Measurements from ENCODE around the gene BAHD1.

The BAHD1 gene

DNA sequence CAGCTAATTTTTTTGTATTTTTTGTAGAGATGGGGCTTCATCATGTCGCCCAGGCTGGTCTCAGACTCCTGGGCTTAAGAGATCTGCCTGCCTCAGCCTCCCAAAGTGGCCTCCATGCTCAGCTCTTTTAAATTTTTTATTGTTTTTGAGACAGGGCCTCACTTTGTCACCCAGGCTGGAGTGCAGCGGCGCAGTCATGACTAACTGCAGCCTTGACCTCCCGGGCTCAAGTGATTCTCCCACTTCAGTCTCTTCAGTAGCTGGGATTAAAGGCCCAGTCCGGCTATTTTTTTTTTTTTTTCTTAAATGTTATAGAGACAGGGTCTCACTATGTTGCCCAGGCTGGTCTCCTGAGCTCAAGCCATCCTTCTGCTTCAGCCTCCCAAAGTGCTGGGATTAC, 15.1 kb upstream of the BAHD1 start:
- DNase-seq, result no peak

- no peak for DNase-seq
Observed at GRCh38 chr15:40427188-40427587, 13.6 kb upstream of the BAHD1 start.

DNA sequence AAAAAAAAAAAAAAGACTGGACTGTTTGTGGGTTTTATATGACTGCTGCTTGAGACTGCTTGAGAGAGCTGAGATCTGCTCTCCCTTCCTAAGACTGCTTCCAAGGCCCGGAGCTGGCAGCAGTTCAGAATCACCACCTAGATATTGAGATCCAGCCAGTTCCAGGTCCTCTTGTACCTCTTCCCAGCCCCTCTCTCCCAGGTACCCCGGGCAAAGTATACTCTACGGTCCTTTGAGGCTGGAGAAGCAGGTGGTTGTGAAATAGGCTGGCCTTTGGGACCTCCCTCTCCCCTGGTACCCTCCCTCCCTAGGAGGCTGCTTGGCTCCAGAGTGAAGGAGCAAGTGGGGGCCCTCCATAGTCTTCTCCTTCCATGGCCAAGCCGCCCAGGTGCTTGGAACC, 12.6 kb upstream of the BAHD1 start:
- no peak for DNase-seq

DNA sequence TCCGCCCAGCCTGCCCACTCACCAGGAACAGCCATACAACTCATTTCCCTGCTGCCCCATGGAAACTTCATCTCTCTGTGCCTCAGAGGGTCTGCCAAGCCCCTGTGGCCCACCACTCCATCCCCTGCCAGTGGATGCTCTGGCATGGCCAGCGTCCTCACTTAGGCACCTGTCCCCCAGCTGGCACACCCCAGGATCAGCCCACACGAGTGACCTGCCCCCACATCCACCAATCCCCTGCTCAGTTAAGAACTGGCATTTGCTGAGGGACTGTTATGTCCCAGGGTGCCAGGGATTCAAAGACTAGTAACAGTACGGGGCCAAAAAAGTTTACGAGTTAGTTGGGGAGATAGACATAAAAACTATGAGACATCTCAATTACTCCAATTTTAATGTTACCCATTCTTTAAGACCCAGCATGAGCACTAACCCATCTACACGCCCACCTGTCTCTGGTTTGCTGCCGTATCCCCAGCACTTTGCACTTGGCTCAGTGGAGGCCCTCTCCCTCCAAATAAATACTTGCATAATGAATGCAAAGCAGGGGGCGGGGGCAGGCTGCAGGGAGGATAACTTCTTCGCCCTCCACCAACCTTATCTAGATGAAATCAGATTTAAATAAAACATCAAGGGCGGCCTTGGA, 11.6 kb upstream of the BAHD1 start:
- DNase-seq, result no peak

GRCh38 chr15:40430271-40430805, 10.4 kb upstream of the BAHD1 start:
- no peak for DNase-seq

- DNase-seq, result no peak
Observed at GRCh38 chr15:40435023-40435709, 5.6 kb upstream of the BAHD1 start.

- DNase-seq, result no peak
Observed at GRCh38 chr15:40435710-40436089, 5.1 kb upstream of the BAHD1 start.

GRCh38 chr15:40436116-40436891, 4.4 kb upstream of the BAHD1 start:
- no peak for DNase-seq

- DNase-seq, result no peak
Observed at GRCh38 chr15:40436892-40437751, 3.6 kb upstream of the BAHD1 start.

- no peak for DNase-seq
Observed at GRCh38 chr15:40437752-40438687, 2.7 kb upstream of the BAHD1 start.

DNA sequence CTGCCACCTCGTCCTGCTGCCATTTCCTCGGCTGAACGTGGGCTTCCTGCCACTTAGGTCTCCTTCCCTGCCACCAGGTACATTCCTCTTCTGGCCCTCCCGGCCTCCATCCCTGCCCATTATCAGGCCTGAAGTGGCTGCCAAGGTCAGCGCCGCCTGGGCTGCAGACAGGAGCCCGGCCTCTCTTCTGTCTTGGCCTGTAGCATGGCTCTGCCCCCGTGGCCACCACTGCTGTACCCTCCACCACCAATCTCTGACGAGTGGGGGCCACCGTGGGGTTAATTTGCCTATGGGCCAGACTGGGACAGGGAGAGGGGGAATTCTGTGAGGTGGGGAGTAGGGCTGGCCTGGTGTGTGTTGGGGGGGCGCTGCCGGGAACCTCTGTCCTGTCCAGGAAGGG, 2.0 kb upstream of the BAHD1 start:
- no peak for DNase-seq

DNA sequence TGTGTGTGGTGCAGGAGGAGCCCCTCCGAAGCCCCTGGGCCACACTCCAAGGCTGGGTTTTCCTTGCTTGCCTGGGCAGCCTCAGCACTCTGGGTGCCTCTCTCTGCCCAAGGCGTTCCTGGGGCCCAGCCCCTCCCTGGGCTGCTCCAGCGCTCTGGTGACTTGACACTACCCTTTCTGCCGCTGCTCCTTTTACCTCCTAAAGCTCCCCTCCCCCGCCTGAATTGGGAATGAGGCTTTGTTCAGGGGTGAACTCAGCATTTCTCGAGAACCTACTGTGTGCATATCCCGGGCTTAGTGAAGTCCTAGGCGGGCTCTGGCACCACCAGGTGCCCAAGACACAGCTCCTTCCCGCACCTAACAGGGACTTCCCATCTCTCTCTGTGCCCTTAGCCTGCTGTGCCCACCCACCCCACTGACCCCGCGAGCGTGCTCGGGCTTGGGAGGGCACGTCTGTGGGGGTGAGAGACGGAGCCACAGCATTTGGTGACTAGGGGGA, 1.2 kb upstream of the BAHD1 start:
- no peak for DNase-seq

- no peak for DNase-seq
Observed at GRCh38 chr15:40439960-40440742, 602 bp upstream of the BAHD1 start.

DNA sequence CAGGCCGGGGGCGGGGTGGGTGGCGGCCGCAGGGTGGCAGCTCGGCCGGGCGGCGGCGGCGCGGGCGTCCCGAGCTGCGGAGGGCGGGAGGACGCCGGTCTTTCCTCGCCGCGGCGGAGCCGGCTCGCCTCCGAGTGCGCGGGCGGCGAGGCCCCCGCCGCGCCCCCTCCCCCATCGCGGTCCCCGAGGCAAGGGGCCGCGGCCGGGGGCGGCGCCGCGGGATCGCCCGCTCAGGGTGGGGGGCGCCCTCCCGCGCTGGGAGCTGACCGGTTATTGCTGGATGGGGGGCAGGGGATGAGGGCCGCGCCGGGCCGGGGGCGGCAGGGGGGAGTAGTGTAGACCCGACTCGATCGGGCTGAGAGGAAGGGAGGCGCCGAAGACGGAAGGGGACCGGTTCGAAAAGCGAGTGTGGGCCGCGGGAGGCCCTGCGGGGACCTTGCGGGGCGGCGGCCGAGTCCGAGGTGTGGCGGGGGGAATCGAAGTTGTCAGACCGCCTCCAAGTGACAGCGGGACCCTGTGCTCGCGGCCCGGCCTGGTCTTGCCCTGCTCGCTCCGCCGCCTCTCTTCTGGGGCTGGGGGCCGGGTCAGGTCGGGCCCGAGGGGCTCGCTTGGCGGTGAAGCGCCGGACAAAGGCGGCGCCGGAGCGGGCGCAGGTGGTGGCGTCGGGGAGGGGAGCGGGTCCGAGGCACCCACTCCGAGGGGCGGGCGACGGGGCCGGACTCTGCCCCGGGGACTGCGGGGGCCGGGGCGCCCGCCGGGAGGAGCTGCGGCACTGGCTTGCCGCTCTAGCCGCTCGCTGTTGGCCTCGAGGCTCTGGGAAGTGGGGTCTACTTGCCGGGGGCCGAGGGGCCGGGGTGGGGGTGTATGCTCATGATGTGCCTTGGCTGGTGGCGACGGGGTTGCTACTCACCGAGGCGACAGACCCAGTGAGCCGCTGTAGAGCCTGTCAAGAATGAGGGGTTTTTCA, 1.1 kb downstream of the BAHD1 start:
- DNase-seq, result no peak

GRCh38 chr15:40443255-40443654, 2.5 kb downstream of the BAHD1 start:
- no peak for DNase-seq

- DNase-seq, result no peak
Observed at GRCh38 chr15:40443846-40444245, 3.1 kb downstream of the BAHD1 start.

GRCh38 chr15:40444736-40445135, 4.0 kb downstream of the BAHD1 start:
- no peak for DNase-seq

DNA sequence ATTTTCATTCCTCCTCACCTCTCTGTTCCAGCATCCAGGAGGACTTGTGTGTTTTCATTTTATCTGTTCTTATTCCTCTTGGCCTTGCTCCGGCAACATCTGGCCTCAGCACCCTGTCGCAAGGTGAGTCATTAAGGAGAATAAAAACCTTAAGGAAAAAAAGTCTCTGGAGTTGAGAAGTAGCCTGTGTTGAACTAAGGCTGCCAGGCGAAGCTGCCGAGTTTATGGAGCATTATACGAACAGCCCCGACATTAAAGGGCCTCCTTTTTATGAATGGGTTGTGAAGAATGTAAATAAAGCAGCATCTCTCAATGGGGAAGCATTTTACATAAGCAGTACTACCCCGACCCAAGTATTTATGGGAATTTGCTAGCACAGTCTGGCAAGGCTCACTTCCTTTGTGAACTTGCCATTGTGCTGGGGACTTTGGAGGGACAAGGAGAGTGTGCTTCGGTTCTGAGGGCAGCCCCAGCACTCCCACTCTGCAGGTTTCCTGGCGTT, 4.7 kb downstream of the BAHD1 start:
- DNase-seq, result no peak

- no peak for DNase-seq
Observed at GRCh38 chr15:40446144-40446543, 5.4 kb downstream of the BAHD1 start.

Measured in NCI-H510A (cell line).